Measurements from ENCODE around the gene C6orf47. TPM values are rescaled to one million over a fixed set of nuclear protein-coding genes. Genes with fewer than 3 reads are reported as not detected.

C6orf47 gene
- total and polyA plus RNA-seq, 4 donors: 12.4 to 23.1 (median 17.3) TPM

DNA sequence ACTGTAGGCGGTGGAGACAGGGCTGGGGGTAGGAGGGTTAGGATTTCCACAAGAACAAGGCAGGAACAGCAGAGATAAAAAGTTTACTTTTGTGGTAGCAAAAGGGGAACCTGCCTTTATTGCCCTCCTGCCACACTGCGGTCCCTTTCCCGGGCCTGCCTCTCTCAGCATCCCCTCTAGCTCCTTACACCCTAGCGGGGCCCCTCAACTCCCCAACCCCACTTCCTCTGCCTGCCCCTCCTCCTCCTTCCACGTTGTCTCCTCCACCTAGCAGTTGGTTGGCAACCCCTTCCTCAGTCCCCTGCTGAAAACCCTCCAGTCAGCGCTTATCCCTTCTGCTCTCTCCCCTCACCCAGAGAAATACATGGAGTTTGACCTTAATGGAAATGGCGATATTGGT lies 44.8 kb downstream of the C6orf47 start:
- 38% methylated on average over 5 of the region's 7 CpGs for WGBS (ENCODE audit: insufficient coverage)
- Histone ChIP-seq H3K36me3 (ENCODE audit: control insufficient read depth, insufficient read depth, low read length) (no peaks in the 10 kb centered on the region), H3K9me3 (ENCODE audit: control insufficient read depth, insufficient read depth, low read length) (no peaks in the 10 kb centered on the region), H3K27ac (ENCODE audit: low read depth, low read length) (no peak overlapping the region), H3K4me1 (ENCODE audit: control insufficient read depth, insufficient read depth, low read length) (peaks cover 3% of the 10 kb centered on the region), H3K4me3 (ENCODE audit: low read depth, low read length) (no peak overlapping the region), H3K27me3 (ENCODE audit: control insufficient read depth, insufficient read depth, low read length) (no peaks in the 10 kb centered on the region)
- no peak for DNase-seq (ENCODE audit: low read depth in 4 of 6, low spot score in 6 of 6)

DNA sequence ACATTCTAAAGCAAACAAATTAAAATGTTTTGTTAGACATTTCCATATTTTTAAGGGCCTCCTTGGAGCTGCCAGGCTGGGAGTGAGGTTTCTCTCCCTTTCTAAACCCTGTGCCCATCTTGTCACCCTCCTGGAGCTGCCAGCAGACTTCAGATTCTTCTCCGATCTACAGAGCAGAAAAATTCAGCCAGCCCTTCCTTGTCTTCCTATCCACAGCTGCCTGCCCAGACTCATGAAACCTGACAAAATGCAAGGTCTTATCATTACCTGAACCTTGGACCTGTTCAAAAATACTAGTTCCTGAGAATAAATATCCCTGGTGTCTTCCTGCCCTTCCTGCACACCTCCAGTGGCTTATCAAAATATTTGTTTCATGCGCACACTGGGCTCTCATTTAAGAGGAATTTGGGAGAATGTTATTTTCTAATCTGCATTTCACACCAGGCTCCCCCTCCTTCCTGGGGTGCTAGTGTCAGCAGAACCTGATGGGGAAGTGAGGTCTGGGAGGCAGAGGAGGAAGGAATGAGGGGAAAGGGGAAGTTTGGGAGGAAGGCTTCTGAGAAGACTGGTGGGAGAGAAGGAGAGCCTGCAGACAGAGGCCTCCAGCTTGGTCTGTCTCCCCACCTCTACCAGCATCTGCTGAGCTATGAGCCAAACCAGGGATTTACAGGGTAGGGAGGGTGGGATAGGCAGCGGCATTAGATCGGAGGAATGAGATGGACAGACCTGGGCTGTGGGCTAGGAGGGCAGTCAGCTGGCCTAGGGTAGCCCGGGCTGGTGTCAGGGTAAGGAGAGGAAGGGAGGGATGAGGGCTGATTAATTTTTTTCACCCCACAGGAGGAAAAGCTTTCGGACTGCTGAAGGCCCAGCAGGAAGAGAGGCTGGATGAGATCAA lies 45.6 kb downstream of the C6orf47 start, which contains the start of gene AIF1:
Gene AIF1, plus strand, starts transcription at position 551 of the 895 bp plus-strand sequence. Its CDS starts 96 bp downstream, at position 647.
- WGBS (ENCODE audit: insufficient coverage): 100% methylated on average over 1 of the region's 6 CpGs
- Histone ChIP-seq H3K9me3 (ENCODE audit: control insufficient read depth, insufficient read depth, low read length) (no peaks in the 10 kb centered on the region), H3K27ac (ENCODE audit: low read depth, low read length) (no peak within 1 kb of the TSS), H3K36me3 (ENCODE audit: control insufficient read depth, insufficient read depth, low read length) (no peaks in the 10 kb centered on the region), H3K4me3 (ENCODE audit: low read depth, low read length) (no peak within 1 kb of the TSS), H3K4me1 (ENCODE audit: control insufficient read depth, insufficient read depth, low read length) (peaks cover 3% of the 10 kb centered on the region), H3K27me3 (ENCODE audit: control insufficient read depth, insufficient read depth, low read length) (no peaks in the 10 kb centered on the region)
- DNase-seq (ENCODE audit: low read depth in 4 of 6, low spot score in 6 of 6): no peak

DNA sequence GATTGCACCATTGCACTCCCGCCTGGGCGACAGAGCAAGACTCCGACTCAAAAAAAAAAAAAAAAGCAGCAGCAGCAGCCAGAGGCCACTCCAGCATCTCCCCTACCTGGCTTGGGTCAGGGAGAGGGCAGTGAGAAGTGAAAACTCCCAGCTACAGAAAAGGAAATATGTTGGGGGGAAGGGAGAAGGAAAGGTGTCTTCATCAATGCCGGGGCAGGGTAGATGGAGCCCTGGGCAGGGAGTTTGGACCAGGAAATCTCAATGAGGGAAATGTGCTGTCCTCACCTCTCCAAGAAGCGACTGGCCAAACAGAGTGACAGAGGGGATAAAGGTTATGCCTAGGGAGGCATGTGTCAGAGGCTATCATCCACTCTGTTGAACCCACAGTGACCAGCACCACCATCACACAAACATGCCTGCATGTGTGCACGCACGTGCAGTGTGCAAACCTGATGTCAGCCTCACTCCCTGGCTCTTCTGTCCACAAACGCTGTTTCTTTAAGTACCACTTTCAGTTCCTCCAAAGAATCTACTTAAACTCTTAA lies 46.4 kb downstream of the C6orf47 start:
- WGBS (ENCODE audit: insufficient coverage): 71% methylated on average over 1 of the region's 8 CpGs
- Histone ChIP-seq H3K27ac (ENCODE audit: low read depth, low read length) (no peak overlapping the region), H3K9me3 (ENCODE audit: control insufficient read depth, insufficient read depth, low read length) (no peaks in the 10 kb centered on the region)

DNA sequence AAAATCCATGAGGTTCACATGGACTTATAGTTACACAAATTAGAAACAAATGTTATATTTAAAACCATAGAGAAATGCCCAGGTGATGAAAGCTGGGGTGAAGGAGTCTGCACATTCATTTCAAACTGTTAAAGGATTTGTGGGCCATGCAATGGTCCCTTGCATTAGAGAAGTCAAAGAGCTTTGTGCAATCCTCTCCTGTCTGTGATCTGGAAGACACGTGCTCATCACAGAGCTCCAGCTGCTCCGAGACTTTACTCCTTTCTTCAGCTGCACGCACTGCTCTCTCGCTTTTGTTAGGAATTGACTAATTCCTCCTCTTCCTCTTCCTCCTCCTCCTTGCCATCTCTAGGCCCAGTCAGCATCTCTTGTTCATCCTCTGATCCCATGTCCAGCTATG lies 49.6 kb downstream of the C6orf47 start:
- Histone ChIP-seq H3K4me1 (ENCODE audit: control insufficient read depth, insufficient read depth, low read length) (no peaks in the 10 kb centered on the region), H3K36me3 (ENCODE audit: control insufficient read depth, insufficient read depth, low read length) (no peaks in the 10 kb centered on the region), H3K9me3 (ENCODE audit: control insufficient read depth, insufficient read depth, low read length) (no peaks in the 10 kb centered on the region), H3K4me3 (ENCODE audit: low read depth, low read length) (no peak overlapping the region), H3K27me3 (ENCODE audit: control insufficient read depth, insufficient read depth, low read length) (no peaks in the 10 kb centered on the region), H3K27ac (ENCODE audit: low read depth, low read length) (no peak overlapping the region)
- WGBS (ENCODE audit: insufficient coverage): 80% methylated on average over 4 of the region's 4 CpGs
- DNase-seq (ENCODE audit: low read depth in 4 of 6, low spot score in 6 of 6): no peak

More for the DNA sequence above, 46.4 kb downstream of the C6orf47 start:
- H3K36me3 ChIP-seq (ENCODE audit: control insufficient read depth, insufficient read depth, low read length): no peaks in the 10 kb centered on the region
- no peaks in the 10 kb centered on the region for H3K4me1 ChIP-seq (ENCODE audit: control insufficient read depth, insufficient read depth, low read length)
- DNase-seq (ENCODE audit: low read depth in 4 of 6, low spot score in 6 of 6): no peak
- no peak overlapping the region for H3K4me3 ChIP-seq (ENCODE audit: low read depth, low read length)
- no peaks in the 10 kb centered on the region for H3K27me3 ChIP-seq (ENCODE audit: control insufficient read depth, insufficient read depth, low read length)

DNA sequence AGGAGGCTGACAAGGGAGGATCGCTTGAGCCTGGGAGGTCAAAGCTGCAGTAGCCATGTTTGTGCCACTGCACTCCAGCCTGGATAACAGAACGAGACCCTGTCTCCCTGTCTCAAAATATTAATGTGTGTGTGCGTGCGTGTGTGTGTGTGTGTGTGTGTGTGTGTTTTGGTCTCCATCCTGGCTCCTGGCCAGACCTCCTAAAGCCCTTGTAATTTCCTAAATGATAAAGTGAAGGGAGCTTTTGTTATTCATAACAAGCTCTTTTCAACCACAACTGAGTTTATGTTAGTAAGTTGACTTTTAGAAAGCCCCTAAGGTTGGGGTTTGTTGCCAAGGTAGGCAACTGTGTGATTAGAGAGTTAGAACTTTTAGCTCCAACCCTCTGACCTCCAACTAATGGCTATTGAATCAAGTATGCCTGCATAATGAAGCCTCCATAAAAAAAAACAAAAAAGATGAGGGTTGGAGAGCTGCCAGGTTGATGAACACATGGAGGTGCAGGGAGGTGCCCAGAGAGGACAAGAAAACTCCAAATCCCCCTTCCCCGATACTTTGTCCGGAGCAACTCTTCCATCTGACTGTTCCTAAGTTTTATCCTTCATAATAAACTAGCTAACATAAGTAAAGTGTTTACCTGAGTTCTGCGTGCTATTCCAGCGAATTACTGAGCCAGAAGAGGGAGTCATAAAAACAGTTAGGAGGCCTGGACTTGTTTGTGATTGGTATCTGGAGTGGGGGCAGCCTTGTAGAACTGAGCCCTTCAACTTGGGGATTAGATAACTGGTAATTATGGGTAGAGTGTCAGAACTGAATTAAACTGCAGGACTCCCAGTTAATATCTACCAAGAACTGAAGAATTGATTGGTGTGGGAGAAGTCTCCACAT lies 50.8 kb downstream of the C6orf47 start:
- no peaks in the 10 kb centered on the region for H3K9me3 ChIP-seq (ENCODE audit: control insufficient read depth, insufficient read depth, low read length)
- no peaks in the 10 kb centered on the region for H3K4me1 ChIP-seq (ENCODE audit: control insufficient read depth, insufficient read depth, low read length)
- no peaks in the 10 kb centered on the region for H3K36me3 ChIP-seq (ENCODE audit: control insufficient read depth, insufficient read depth, low read length)
- no peak overlapping the region for H3K4me3 ChIP-seq (ENCODE audit: low read depth, low read length)
- DNase-seq (ENCODE audit: low read depth in 4 of 6, low spot score in 6 of 6): no peak
- H3K27ac ChIP-seq (ENCODE audit: low read depth, low read length): no peak overlapping the region
- WGBS (ENCODE audit: insufficient coverage): 100% methylated on average over 3 of the region's 8 CpGs
- H3K27me3 ChIP-seq (ENCODE audit: control insufficient read depth, insufficient read depth, low read length): no peaks in the 10 kb centered on the region

Small RNA genes lying within 50 kb of the gene (small RNA-seq; reads per million reads assigned to genes)
- gene MIR4646 (ENCODE audit: low replicate concordance) (not detected), gene MIR6832 (ENCODE audit: low replicate concordance) (not detected), gene RF00019 (ENCODE audit: low replicate concordance) (not detected), gene SNORA38 (ENCODE audit: low replicate concordance) (7.8 reads per million, percentile 95 among the genes with 10 or more reads in this experiment), gene UQCRHP1 (ENCODE audit: low replicate concordance) (not detected)

Other genes starting within 250 kb of the C6orf47 start
Only the 30 nearest of the 37 such genes appear.
- gene MCCD1, start 131.8 kb downstream of the C6orf47 start, total RNA-seq: not detected
- under 1 TPM in 1 of 2 donors, not detected in 1; 0.33 TPM for gene MCCD1, start 131.8 kb downstream of the C6orf47 start, polyA plus RNA-seq (ENCODE audit: insufficient read length in 2 of 2)
- gene DDX39B, start 118.8 kb downstream of the C6orf47 start, total RNA-seq: 100 to 1,000 TPM; 242 to 404 TPM
- 100 to 1,000 TPM; 428 to 496 TPM for gene DDX39B, start 118.8 kb downstream of the C6orf47 start, polyA plus RNA-seq (ENCODE audit: insufficient read length in 2 of 2)
- 10 to 100 TPM; 32.2 to 63.3 TPM for gene ATP6V1G2, start 114.2 kb downstream of the C6orf47 start, total RNA-seq
- gene ATP6V1G2, start 114.2 kb downstream of the C6orf47 start, polyA plus RNA-seq (ENCODE audit: insufficient read length in 2 of 2): 100 to 1,000 TPM; 231 to 258 TPM
- gene NFKBIL1, start 113.2 kb downstream of the C6orf47 start, total RNA-seq: 10 to 100 TPM in 1 of 2 donors, 1 to 10 TPM in 1; 9.8 to 24.4 TPM
- gene NFKBIL1, start 113.2 kb downstream of the C6orf47 start, polyA plus RNA-seq (ENCODE audit: insufficient read length in 2 of 2): 10 to 100 TPM; 26.8 to 29.4 TPM
- gene LTA, start 88.5 kb downstream of the C6orf47 start, total RNA-seq: under 1 TPM in 1 of 2 donors, not detected in 1; 0.11 TPM
- gene LTA, start 88.5 kb downstream of the C6orf47 start, polyA plus RNA-seq (ENCODE audit: insufficient read length in 2 of 2): under 1 TPM; 0.22 to 0.27 TPM
- gene TNF, start 85.2 kb downstream of the C6orf47 start, total RNA-seq: under 1 TPM in 1 of 2 donors, not detected in 1; 0.39 TPM
- under 1 TPM in 1 of 2 donors, not detected in 1; 0.40 TPM for gene TNF, start 85.2 kb downstream of the C6orf47 start, polyA plus RNA-seq (ENCODE audit: insufficient read length in 2 of 2)
- gene LTB, start 78.4 kb downstream of the C6orf47 start, total RNA-seq: 1 to 10 TPM in 1 of 2 donors, under 1 TPM in 1; 0.55 to 1.9 TPM
- gene LTB, start 78.4 kb downstream of the C6orf47 start, polyA plus RNA-seq (ENCODE audit: insufficient read length in 2 of 2): under 1 TPM; 0.35 to 0.50 TPM
- gene LST1, start 74.5 kb downstream of the C6orf47 start, total RNA-seq: 10 to 100 TPM; 10.8 to 15.2 TPM
- gene LST1, start 74.5 kb downstream of the C6orf47 start, polyA plus RNA-seq (ENCODE audit: insufficient read length in 2 of 2): 10 to 100 TPM in 1 of 2 donors, 1 to 10 TPM in 1; 9.0 to 12.6 TPM
- not detected for gene NCR3, start 67.8 kb downstream of the C6orf47 start, total RNA-seq
- gene NCR3, start 67.8 kb downstream of the C6orf47 start, polyA plus RNA-seq (ENCODE audit: insufficient read length in 2 of 2): not detected
- 10 to 100 TPM; 35.5 to 55.0 TPM for gene AIF1, start 45.5 kb downstream of the C6orf47 start, total RNA-seq
- 10 to 100 TPM; 27.8 to 42.5 TPM for gene AIF1, start 45.5 kb downstream of the C6orf47 start, polyA plus RNA-seq (ENCODE audit: insufficient read length in 2 of 2)
- 10 to 100 TPM; 48.7 to 79.6 TPM for gene PRRC2A, start 40.1 kb downstream of the C6orf47 start, total RNA-seq
- gene PRRC2A, start 40.1 kb downstream of the C6orf47 start, polyA plus RNA-seq (ENCODE audit: insufficient read length in 2 of 2): 100 to 1,000 TPM; 241 to 250 TPM
- gene BAG6, start 8.1 kb downstream of the C6orf47 start, total RNA-seq: 100 to 1,000 TPM in 1 of 2 donors, 10 to 100 TPM in 1; 88.9 to 184 TPM
- gene BAG6, start 8.1 kb downstream of the C6orf47 start, polyA plus RNA-seq (ENCODE audit: insufficient read length in 2 of 2): 100 to 1,000 TPM; 249 to 255 TPM
- gene APOM, start 4.9 kb downstream of the C6orf47 start, total RNA-seq: 1 to 10 TPM in 1 of 2 donors, under 1 TPM in 1; 0.40 to 5.7 TPM
- 1 to 10 TPM; 6.7 to 9.5 TPM for gene APOM, start 4.9 kb downstream of the C6orf47 start, polyA plus RNA-seq (ENCODE audit: insufficient read length in 2 of 2)
- 10 to 100 TPM in 1 of 2 donors, 1 to 10 TPM in 1; 9.1 to 15.3 TPM for gene GPANK1, start 4.2 kb upstream of the C6orf47 start, total RNA-seq
- 10 to 100 TPM; 16.9 to 19.9 TPM for gene GPANK1, start 4.2 kb upstream of the C6orf47 start, polyA plus RNA-seq (ENCODE audit: insufficient read length in 2 of 2)
- gene CSNK2B, start 5.3 kb upstream of the C6orf47 start, total RNA-seq: 100 to 1,000 TPM in 1 of 2 donors, 10 to 100 TPM in 1; 54.3 to 183 TPM
- gene CSNK2B, start 5.3 kb upstream of the C6orf47 start, polyA plus RNA-seq (ENCODE audit: insufficient read length in 2 of 2): 100 to 1,000 TPM; 213 to 215 TPM
- 1 to 10 TPM; 2.1 to 8.6 TPM for gene LY6G5B, start 9.2 kb upstream of the C6orf47 start, total RNA-seq
- gene LY6G5B, start 9.2 kb upstream of the C6orf47 start, polyA plus RNA-seq (ENCODE audit: insufficient read length in 2 of 2): 10 to 100 TPM; 17.6 to 35.6 TPM
- gene LY6G5C, start 20.3 kb upstream of the C6orf47 start, total RNA-seq: 1 to 10 TPM in 1 of 2 donors, under 1 TPM in 1; 0.40 to 3.3 TPM
- gene LY6G5C, start 20.3 kb upstream of the C6orf47 start, polyA plus RNA-seq (ENCODE audit: insufficient read length in 2 of 2): 10 to 100 TPM in 1 of 2 donors, 1 to 10 TPM in 1; 8.5 to 13.1 TPM
- 10 to 100 TPM; 51.8 to 83.6 TPM for gene ABHD16A, start 42.5 kb upstream of the C6orf47 start, total RNA-seq
- 10 to 100 TPM; 72.0 to 85.8 TPM for gene ABHD16A, start 42.5 kb upstream of the C6orf47 start, polyA plus RNA-seq (ENCODE audit: insufficient read length in 2 of 2)
- gene LY6G6F, start 46.1 kb upstream of the C6orf47 start, total RNA-seq: under 1 TPM in 1 of 2 donors, not detected in 1; 0.30 TPM
- under 1 TPM in 1 of 2 donors, not detected in 1; 0.27 TPM for gene LY6G6F, start 46.1 kb upstream of the C6orf47 start, polyA plus RNA-seq (ENCODE audit: insufficient read length in 2 of 2)
- gene LY6G6D, start 54.6 kb upstream of the C6orf47 start, total RNA-seq: 1 to 10 TPM; 1.1 to 6.6 TPM
- gene LY6G6D, start 54.6 kb upstream of the C6orf47 start, polyA plus RNA-seq (ENCODE audit: insufficient read length in 2 of 2): 1 to 10 TPM in 1 of 2 donors, under 1 TPM in 1; 0.51 to 2.3 TPM
- under 1 TPM in 1 of 2 donors, not detected in 1; 0.17 TPM for gene LY6G6C, start 61.0 kb upstream of the C6orf47 start, total RNA-seq
- 1 to 10 TPM in 1 of 2 donors, under 1 TPM in 1; 0.71 to 1.2 TPM for gene LY6G6C, start 61.0 kb upstream of the C6orf47 start, polyA plus RNA-seq (ENCODE audit: insufficient read length in 2 of 2)
- gene MPIG6B, start 62.6 kb upstream of the C6orf47 start, total RNA-seq: under 1 TPM in 1 of 2 donors, not detected in 1; 0.17 TPM
- gene MPIG6B, start 62.6 kb upstream of the C6orf47 start, polyA plus RNA-seq (ENCODE audit: insufficient read length in 2 of 2): 1 to 10 TPM in 1 of 2 donors, under 1 TPM in 1; 0.81 to 1.3 TPM
- gene DDAH2, start 68.5 kb upstream of the C6orf47 start, total RNA-seq: 100 to 1,000 TPM in 1 of 2 donors, 10 to 100 TPM in 1; 62.9 to 207 TPM
- gene DDAH2, start 68.5 kb upstream of the C6orf47 start, polyA plus RNA-seq (ENCODE audit: insufficient read length in 2 of 2): 100 to 1,000 TPM; 159 to 178 TPM
- 100 to 1,000 TPM in 1 of 2 donors, 10 to 100 TPM in 1; 96.3 to 322 TPM for gene CLIC1, start 75.8 kb upstream of the C6orf47 start, total RNA-seq
- 10 to 100 TPM; 73.5 to 87.1 TPM for gene CLIC1, start 75.8 kb upstream of the C6orf47 start, polyA plus RNA-seq (ENCODE audit: insufficient read length in 2 of 2)
- gene MSH5, start 79.2 kb upstream of the C6orf47 start, total RNA-seq: 10 to 100 TPM in 1 of 2 donors, 1 to 10 TPM in 1; 6.2 to 20.2 TPM
- 10 to 100 TPM; 18.9 to 38.8 TPM for gene MSH5, start 79.2 kb upstream of the C6orf47 start, polyA plus RNA-seq (ENCODE audit: insufficient read length in 2 of 2)
- 1 to 10 TPM; 3.4 to 9.5 TPM for gene SAPCD1, start 101.9 kb upstream of the C6orf47 start, total RNA-seq
- 10 to 100 TPM; 10.5 to 11.1 TPM for gene SAPCD1, start 101.9 kb upstream of the C6orf47 start, polyA plus RNA-seq (ENCODE audit: insufficient read length in 2 of 2)
- 1 to 10 TPM; 1.8 to 2.9 TPM for gene VWA7, start 116.5 kb upstream of the C6orf47 start, total RNA-seq
- 1 to 10 TPM; 4.0 to 4.3 TPM for gene VWA7, start 116.5 kb upstream of the C6orf47 start, polyA plus RNA-seq (ENCODE audit: insufficient read length in 2 of 2)
- gene VARS1, start 135.0 kb upstream of the C6orf47 start, total RNA-seq: 10 to 100 TPM; 25.3 to 35.5 TPM
- 10 to 100 TPM; 66.1 to 70.6 TPM for gene VARS1, start 135.0 kb upstream of the C6orf47 start, polyA plus RNA-seq (ENCODE audit: insufficient read length in 2 of 2)
- 10 to 100 TPM; 18.0 to 45.7 TPM for gene LSM2, start 146.2 kb upstream of the C6orf47 start, total RNA-seq
- gene LSM2, start 146.2 kb upstream of the C6orf47 start, polyA plus RNA-seq (ENCODE audit: insufficient read length in 2 of 2): 10 to 100 TPM; 54.4 to 63.3 TPM
- 1 to 10 TPM; 3.3 to 4.8 TPM for gene HSPA1L, start 154.5 kb upstream of the C6orf47 start, total RNA-seq
- gene HSPA1L, start 154.5 kb upstream of the C6orf47 start, polyA plus RNA-seq (ENCODE audit: insufficient read length in 2 of 2): 1 to 10 TPM; 5.1 to 6.1 TPM